ENCODE data around the gene PNPT1.

PNPT1 gene

DNA sequence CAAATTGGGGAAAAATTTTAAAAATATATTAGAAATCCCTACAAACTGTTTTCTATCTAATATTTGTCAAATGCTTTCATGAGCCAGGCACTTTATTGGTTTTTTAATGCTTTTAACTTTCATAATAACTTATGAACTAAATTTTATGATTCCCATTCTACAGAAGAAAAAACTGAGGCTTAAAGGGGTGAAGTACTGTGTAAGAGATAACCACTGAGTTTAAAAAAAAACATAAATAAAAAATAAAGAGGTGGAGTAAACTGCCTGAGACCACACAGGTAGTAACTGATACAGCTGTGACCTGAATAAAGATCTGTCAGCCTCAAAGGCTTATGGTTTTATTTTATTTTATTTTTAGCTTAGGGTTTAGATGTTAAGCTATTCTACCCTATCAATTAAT lies 24.7 kb downstream of the PNPT1 start:
- peaks cover 87% of the 10 kb centered on the region for H3K36me3 ChIP-seq (ENCODE audit: low read depth)
- ATAC-seq (ENCODE audit: low read depth) (no peak), DNase-seq (ENCODE audit: low spot score) (no peak)
- H3K27me3 ChIP-seq (ENCODE audit: insufficient read depth, poor library complexity, severe bottlenecking) = no peaks in the 10 kb centered on the region
- H3K4me3 ChIP-seq (ENCODE audit: severe bottlenecking) = no peak overlapping the region
- no peaks in the 10 kb centered on the region for H3K4me1 ChIP-seq (ENCODE audit: insufficient read depth, poor library complexity, severe bottlenecking)
- no peaks in the 10 kb centered on the region for H3K9me3 ChIP-seq (ENCODE audit: severe bottlenecking)
- H3K27ac ChIP-seq (ENCODE audit: poor library complexity, severe bottlenecking) = no peak overlapping the region
- no peak for TF ChIP-seq CTCF (IDR thresholded peaks at IDR 0.05; ENCODE audit: poor library complexity, severe bottlenecking)

DNA sequence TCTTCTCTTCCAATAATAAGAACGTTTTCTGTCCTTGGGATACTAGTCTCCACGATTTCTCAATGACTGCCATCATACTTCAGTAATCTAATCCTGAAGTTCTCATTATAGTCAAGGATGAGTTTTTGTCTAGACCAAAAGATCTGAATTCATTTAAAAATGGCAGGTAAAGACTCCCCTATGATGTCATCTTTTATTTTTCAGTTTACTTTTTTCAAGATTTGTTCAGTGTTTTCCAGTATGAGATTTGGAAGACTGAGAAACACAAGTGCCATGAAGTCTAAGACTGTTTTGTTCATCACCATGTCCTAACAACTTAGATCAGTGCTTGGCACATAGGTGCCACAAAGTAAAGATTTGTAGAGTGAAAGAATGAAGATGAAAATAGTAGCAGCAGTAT lies 40.4 kb downstream of the PNPT1 start:
- Histone ChIP-seq H3K27ac (ENCODE audit: poor library complexity, severe bottlenecking) (no peak overlapping the region), H3K4me1 (ENCODE audit: insufficient read depth, poor library complexity, severe bottlenecking) (no peaks in the 10 kb centered on the region), H3K9me3 (ENCODE audit: severe bottlenecking) (no peaks in the 10 kb centered on the region), H3K36me3 (ENCODE audit: low read depth) (peaks cover 71% of the 10 kb centered on the region), H3K27me3 (ENCODE audit: insufficient read depth, poor library complexity, severe bottlenecking) (no peaks in the 10 kb centered on the region), H3K4me3 (ENCODE audit: severe bottlenecking) (no peak overlapping the region)
- ATAC-seq (ENCODE audit: low read depth) (no peak), DNase-seq (ENCODE audit: low spot score) (no peak)
- TF ChIP-seq CTCF (IDR thresholded peaks at IDR 0.05; ENCODE audit: poor library complexity, severe bottlenecking) = no peak

DNA sequence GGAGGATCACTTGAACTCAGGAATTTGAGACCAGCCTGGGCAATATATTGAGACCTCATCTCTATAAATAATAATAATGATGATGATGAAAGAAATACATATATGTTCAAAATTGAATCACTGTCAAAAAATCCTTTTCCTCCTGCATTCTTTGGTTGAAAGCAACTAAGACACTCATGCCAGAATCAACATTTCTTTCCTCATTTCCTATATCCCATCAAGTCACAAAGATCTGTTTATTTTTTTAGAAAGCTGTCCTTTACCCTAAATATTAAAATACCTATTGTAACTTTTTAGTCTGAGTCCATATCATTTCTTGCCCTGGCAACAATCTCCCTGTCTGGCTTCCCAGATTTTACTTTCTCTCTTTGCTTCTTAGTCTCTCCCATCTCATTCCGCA lies 44.4 kb downstream of the PNPT1 start:
- DNase-seq (ENCODE audit: low spot score) = no peak
- no peaks in the 10 kb centered on the region for H3K27me3 ChIP-seq (ENCODE audit: insufficient read depth, poor library complexity, severe bottlenecking)
- H3K27ac ChIP-seq (ENCODE audit: poor library complexity, severe bottlenecking) = no peak overlapping the region
- no peak for TF ChIP-seq CTCF (IDR thresholded peaks at IDR 0.05; ENCODE audit: poor library complexity, severe bottlenecking)
- no peaks in the 10 kb centered on the region for H3K4me1 ChIP-seq (ENCODE audit: insufficient read depth, poor library complexity, severe bottlenecking)
- no peak overlapping the region for H3K4me3 ChIP-seq (ENCODE audit: severe bottlenecking)
- ATAC-seq (ENCODE audit: low read depth) = no peak
- H3K36me3 ChIP-seq (ENCODE audit: low read depth) = peaks cover 75% of the 10 kb centered on the region
- no peaks in the 10 kb centered on the region for H3K9me3 ChIP-seq (ENCODE audit: severe bottlenecking)

DNA sequence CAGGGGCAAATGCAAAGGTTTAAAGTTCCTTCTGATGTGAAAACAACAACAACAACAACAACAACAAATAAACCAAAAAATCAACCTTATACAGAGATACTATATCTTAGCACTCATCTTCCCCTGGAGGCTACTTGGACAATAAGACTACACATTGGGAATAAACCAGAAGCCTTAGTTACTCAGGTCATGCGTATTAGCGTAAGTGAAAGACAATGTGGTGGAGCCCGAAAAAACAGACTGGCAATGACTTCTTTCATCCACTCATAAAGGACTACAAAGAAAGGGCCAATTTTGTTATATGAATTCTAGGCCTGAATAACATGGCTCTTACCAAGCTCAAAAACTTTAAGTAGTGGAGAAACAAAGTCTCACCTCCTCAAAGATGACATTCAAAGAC lies 56.8 kb downstream of the PNPT1 start:
- Histone ChIP-seq H3K27ac (ENCODE audit: poor library complexity, severe bottlenecking) (no peak overlapping the region), H3K27me3 (ENCODE audit: insufficient read depth, poor library complexity, severe bottlenecking) (no peaks in the 10 kb centered on the region), H3K36me3 (ENCODE audit: low read depth) (peaks cover 73% of the 10 kb centered on the region), H3K4me3 (ENCODE audit: severe bottlenecking) (no peak overlapping the region), H3K4me1 (ENCODE audit: insufficient read depth, poor library complexity, severe bottlenecking) (no peaks in the 10 kb centered on the region), H3K9me3 (ENCODE audit: severe bottlenecking) (no peaks in the 10 kb centered on the region)
- no peak for ATAC-seq (ENCODE audit: low read depth)
- no peak for TF ChIP-seq CTCF (IDR thresholded peaks at IDR 0.05; ENCODE audit: poor library complexity, severe bottlenecking)
- no peak for DNase-seq (ENCODE audit: low spot score)

GRCh38 chr2:55628931-55629330 lies 64.7 kb downstream of the PNPT1 start:
- no peak overlapping the region for H3K4me3 ChIP-seq (ENCODE audit: severe bottlenecking)
- no peak overlapping the region for H3K27ac ChIP-seq (ENCODE audit: poor library complexity, severe bottlenecking)
- ATAC-seq (ENCODE audit: low read depth) (peak; percentile 56; the same call in 1 of the 3 replicates), DNase-seq (ENCODE audit: low spot score) (no peak)
- H3K9me3 ChIP-seq (ENCODE audit: severe bottlenecking) = no peaks in the 10 kb centered on the region
- H3K36me3 ChIP-seq (ENCODE audit: low read depth) = peaks cover 9% of the 10 kb centered on the region
- no peaks in the 10 kb centered on the region for H3K27me3 ChIP-seq (ENCODE audit: insufficient read depth, poor library complexity, severe bottlenecking)
- TF ChIP-seq CTCF (IDR thresholded peaks at IDR 0.05; ENCODE audit: poor library complexity, severe bottlenecking) = no peak
- no peaks in the 10 kb centered on the region for H3K4me1 ChIP-seq (ENCODE audit: insufficient read depth, poor library complexity, severe bottlenecking)
